Measurements from ENCODE around the gene ELL3. TPM values are rescaled to one million over a fixed set of nuclear protein-coding genes. Genes with fewer than 3 reads are reported as not detected.
A peak's percentile ranks its signal among the peaks of the same experiment; 100 is the strongest.

Gene ELL3
- total and polyA plus RNA-seq, 2 of the 8 experiments (the other 6 are each of a cell fraction or from before 2014, with no cell fraction given), result 9.2 to 13.7 TPM

DNA sequence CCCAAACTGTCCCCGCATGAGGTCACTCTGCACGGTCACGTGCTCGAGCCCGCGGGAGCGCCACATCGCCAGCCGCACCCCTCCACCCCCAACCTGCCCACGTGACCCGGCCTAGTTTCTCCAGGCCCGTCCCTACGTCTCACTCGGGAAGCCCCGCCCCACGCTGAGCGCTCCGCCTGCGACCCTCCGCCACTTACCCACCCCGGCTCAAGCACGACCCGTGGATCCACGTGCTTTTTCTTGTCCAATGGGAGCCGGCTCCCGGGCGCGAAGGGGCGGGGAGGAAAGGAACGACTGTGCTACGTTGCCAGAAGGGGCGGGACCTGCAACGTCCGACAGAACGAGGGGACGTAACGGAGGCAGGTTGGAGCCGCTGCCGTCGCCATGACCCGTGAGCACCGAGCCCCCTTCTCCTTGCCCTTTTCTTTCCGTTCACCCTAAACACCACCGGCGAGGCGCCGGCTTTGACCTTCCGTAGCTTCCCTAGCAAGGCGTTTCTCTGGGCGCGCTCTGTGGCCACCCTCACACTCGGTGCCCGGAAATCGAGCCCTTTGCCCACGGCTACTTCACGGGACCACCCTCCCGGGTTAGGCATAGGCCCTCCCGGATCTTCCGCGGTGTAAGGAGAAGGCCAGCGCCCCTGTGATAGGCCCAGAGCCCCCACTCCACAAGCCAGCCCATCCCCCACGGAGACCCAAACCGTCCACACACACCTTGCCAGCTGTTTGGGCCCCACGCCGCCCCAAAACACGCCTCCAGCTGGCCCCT is 15.4 kb upstream of the ELL3 start, which contains the start of gene SERF2 (continued):
- no peak for TF ChIP-seq RAD21 (IDR thresholded peaks at IDR 0.05 in 1 of 2, conservative IDR thresholded peaks at IDR 0.05 in 1 of 2; ENCODE audit: low read depth in 2 of 2, low read length in 2 of 2)
- TF ChIP-seq SRF (IDR thresholded peaks at IDR 0.05; ENCODE audit: low read depth, low read length), result no peak
- TF ChIP-seq SAP30 (IDR thresholded peaks at IDR 0.05; ENCODE audit: insufficient read depth, insufficient replicate concordance, low read length), result peak; percentile 42
- peak; percentile 11 to 16; a peak in 1 of 4 replicates for TF ChIP-seq HDAC2 (IDR thresholded peaks at IDR 0.05; ENCODE audit: borderline replicate concordance in 1 of 2, low read depth in 2 of 2, low read length in 2 of 2)
- TF ChIP-seq, protein P1, sequence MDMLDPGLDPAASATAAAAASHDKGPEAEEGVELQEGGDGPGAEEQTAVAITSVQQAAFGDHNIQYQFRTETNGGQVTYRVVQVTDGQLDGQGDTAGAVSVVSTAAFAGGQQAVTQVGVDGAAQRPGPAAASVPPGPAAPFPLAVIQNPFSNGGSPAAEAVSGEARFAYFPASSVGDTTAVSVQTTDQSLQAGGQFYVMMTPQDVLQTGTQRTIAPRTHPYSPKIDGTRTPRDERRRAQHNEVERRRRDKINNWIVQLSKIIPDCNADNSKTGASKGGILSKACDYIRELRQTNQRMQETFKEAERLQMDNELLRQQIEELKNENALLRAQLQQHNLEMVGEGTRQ (IDR thresholded peaks at IDR 0.05; ENCODE audit: low read length), result peak; percentile 99
- peak; percentile 34; the same call in 1 of the 2 replicates for TF ChIP-seq YY1 (IDR thresholded peaks at IDR 0.05; ENCODE audit: low read depth, low read length)
- TF ChIP-seq TAF1 (IDR thresholded peaks at IDR 0.05; ENCODE audit: low read depth, low read length), result peak; percentile 87
- TF ChIP-seq KDM5A (IDR thresholded peaks at IDR 0.05; ENCODE audit: low read length), result no peak
- no peak for TF ChIP-seq RBBP5 (IDR thresholded peaks at IDR 0.05; ENCODE audit: borderline replicate concordance, low read depth, low read length)
- TF ChIP-seq ASH2L (IDR thresholded peaks at IDR 0.05; ENCODE audit: low read length), result peak; percentile 38
- TF ChIP-seq, protein P2, sequence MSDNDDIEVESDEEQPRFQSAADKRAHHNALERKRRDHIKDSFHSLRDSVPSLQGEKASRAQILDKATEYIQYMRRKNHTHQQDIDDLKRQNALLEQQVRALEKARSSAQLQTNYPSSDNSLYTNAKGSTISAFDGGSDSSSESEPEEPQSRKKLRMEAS (IDR thresholded peaks at IDR 0.05), result peak; percentile 96
- no peak for TF ChIP-seq TEAD4 (IDR thresholded peaks at IDR 0.05; ENCODE audit: low read depth, low read length)
- no peak for TF ChIP-seq CBX5 (IDR thresholded peaks at IDR 0.05; ENCODE audit: low read depth, low read length)
- TF ChIP-seq FOSL1 (IDR thresholded peaks at IDR 0.05; ENCODE audit: insufficient read depth, low read depth, low read length), result no peak
- no peak for TF ChIP-seq SIX5 (IDR thresholded peaks at IDR 0.05; ENCODE audit: low read depth, low read length)
- no peak for TF ChIP-seq RNF2 (IDR thresholded peaks at IDR 0.05; ENCODE audit: borderline replicate concordance, low read depth, low read length, missing control alignments, poor library complexity, severe bottlenecking)
- peak; percentile 78; the same call in 1 of the 2 replicates for TF ChIP-seq JUND (IDR thresholded peaks at IDR 0.05; ENCODE audit: low read length)
- TF ChIP-seq SP2 (IDR thresholded peaks at IDR 0.05; ENCODE audit: low read length), result no peak
- peak; percentile 85; the same call in 1 of the 2 replicates for TF ChIP-seq CREB1 (IDR thresholded peaks at IDR 0.05)
- TF ChIP-seq BCL11A (IDR thresholded peaks at IDR 0.05; ENCODE audit: low read depth in 2 of 2, low read length in 2 of 2), result no peak
- TF ChIP-seq TAF7 (optimal IDR thresholded peaks at IDR 0.05; ENCODE audit: borderline replicate concordance, low read depth, low read length), result peak; percentile 67
- peak; percentile 71; the same call in 1 of the 2 replicates for TF ChIP-seq TBP (IDR thresholded peaks at IDR 0.05; ENCODE audit: low read depth, low read length)
- no peak for TF ChIP-seq SIRT6 (IDR thresholded peaks at IDR 0.05; ENCODE audit: low read length)
